Suppressor macrophage (primary cell): ENCODE data around the gene SCLT1.

ENCODE experiments used
- DNase-seq, 4 experiments: peaks; one replicate each; pipeline ENCODE4 v3.0.0-alpha.2; 2020 to 2022

The SCLT1 gene

GRCh38 chr4:128955751-128956150 is 137.6 kb downstream of the SCLT1 start:
- no peak for DNase-seq

DNA sequence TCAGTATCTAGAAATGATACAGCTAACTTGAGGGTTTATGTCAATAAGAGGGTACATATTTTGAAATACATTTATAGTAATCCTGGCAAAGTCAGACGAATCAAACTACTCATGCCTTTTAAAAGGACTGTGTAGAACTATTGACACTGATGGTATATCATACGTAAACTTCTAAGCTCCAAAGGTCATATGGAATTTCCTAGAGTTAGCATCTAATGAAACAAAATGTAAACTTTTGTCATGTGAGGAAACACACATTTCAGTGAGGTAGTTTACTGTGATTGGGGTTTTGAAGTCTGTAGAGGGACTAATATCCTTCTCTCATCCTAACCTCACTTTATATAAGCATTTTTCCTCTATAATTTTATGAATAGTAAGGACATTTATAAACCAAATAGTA is 138.4 kb downstream of the SCLT1 start:
- no peak for DNase-seq

GRCh38 chr4:128951316-128951715 is 142.0 kb downstream of the SCLT1 start:
- no peak for DNase-seq

GRCh38 chr4:128950796-128951195 is 142.5 kb downstream of the SCLT1 start:
- DNase-seq = no peak

- no peak for DNase-seq
Observed at GRCh38 chr4:128946916-128947315, 146.4 kb downstream of the SCLT1 start.

DNA sequence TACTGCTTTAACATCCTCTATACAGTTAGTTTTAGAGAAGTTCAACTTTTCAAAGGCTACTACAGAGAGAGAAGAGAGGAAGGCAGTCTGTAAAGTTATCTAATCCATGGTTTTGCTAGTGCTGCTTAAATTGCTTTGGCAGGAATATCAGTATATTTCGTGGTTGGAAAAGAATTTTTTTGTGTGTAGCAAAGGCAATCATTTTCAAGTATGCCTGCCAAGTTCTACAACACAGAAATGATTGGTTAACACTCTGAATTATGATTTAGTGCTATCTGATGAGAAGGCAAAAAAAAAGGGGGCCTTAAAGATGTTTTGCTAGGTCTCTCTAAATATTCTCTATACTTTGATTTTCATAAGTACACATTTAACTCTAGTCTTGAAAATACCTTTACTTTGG is 150.7 kb downstream of the SCLT1 start:
- no peak for DNase-seq

DNA sequence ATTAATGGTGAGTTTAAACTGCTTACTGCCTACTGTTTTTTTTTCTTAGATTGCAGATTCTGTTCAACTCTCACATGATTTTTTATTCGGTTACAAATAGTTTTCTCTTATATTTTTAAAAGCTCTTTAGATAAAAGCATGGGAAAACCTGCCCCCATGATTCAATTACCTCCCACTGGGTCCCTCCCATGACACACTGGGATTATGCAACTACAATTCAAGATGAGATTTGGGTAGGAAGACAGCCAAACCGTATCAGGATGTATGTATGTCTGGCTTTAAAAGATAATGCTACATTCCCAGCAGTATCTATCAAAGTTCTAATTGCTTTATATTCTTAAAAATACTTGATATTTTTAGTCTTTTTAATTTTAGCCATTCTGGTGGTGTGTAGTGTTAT is 152.4 kb downstream of the SCLT1 start:
- no peak for DNase-seq

- DNase-seq = peak; percentile 17 to 60 (median 41)
Observed at GRCh38 chr4:128930051-128930450, 163.3 kb downstream of the SCLT1 start.

GRCh38 chr4:128924951-128925350 is 168.4 kb downstream of the SCLT1 start:
- peak in 2 of 4 experiments; percentile 2 to 6 for DNase-seq

GRCh38 chr4:128921954-128922353 is 171.4 kb downstream of the SCLT1 start:
- DNase-seq = no peak

GRCh38 chr4:128917781-128918180 is 175.6 kb downstream of the SCLT1 start:
- peak in 3 of 4 experiments; percentile 9 to 42 (median 15) for DNase-seq

DNA sequence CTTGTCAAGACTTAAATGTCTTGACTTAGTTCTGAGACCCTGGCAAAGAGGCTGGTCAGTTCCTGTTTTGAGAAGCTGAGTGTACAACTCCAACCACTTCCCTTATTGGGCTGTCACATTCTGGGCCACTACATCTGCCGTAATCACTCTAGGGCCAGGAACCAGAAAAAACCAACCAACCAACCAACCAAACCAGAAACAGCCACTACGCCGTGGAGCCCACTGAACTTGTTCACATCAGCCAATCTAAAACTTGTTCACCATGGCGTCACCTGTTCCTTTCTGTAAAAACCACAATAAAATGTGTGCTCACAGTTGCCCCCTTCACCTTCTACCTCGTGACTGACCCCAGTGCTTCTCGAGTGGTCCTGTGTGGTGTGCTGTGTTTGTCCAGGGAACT is 176.5 kb downstream of the SCLT1 start:
- peak; percentile 84 to 93 (median 87) for DNase-seq

DNA sequence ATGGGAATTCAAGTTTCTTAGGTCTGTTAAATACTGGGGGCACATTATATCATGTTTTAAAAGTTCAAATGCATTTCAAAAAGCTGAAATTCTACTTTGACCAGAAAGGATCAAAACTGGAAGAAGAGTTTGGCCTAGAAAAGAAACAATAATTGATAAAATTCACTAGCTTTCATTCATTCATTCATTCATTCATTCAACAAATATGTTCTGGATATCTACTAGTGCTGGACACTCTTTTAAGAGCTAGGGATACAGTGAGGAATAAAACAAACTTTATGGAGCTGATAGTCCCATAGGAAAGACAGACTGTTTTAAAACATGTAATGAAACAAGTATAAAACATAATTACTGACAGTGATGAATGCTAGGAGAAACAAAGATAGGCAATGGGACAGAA is 177.8 kb downstream of the SCLT1 start:
- DNase-seq = no peak

DNA sequence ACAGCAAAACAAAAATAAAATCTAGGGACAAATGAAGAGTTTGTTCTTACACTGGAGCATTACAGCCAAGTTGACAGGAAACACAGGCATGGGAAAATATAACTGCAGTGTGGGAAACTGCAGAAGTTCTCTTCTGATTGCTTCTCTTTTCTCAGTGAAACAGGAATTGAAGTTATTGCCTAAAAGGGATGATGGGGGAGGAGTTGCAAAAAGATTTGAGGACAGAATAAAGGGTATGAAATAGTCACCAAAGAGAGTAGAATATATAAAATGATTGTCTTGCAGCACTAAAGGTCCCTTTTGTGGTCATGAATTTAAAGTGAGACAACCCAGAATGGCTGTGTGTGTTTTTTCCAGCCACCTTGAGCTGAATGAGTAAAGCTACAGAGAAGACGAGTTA is 180.1 kb downstream of the SCLT1 start:
- peak; percentile 62 to 90 (median 76) for DNase-seq

GRCh38 chr4:128908735-128909134 is 184.6 kb downstream of the SCLT1 start:
- DNase-seq = peak; percentile 3 to 62 (median 26)

- DNase-seq = no peak
Observed at GRCh38 chr4:128907981-128908380, 185.4 kb downstream of the SCLT1 start.

DNA sequence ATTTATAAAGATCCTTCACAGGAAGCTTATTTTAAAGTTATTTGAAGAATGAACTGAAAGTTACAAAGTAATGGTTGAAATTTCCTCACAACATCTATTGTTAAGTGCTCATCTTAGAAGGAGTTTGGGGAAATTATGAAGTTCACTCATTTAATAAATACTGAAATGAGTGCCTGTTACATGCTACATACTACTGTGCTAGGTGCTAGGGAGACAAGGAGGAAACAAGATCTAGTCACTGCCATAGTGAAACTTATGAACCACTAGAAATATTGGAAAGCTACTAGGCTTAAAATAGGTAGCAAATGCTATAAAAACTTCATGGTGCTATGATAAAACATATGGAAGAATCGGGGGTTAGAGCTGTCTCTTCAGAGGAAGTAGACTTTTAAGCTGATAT is 186.8 kb downstream of the SCLT1 start:
- no peak for DNase-seq

- no peak for DNase-seq
Observed at GRCh38 chr4:128904821-128905220, 188.5 kb downstream of the SCLT1 start.

- peak in 1 of 4 experiments; percentile 12 for DNase-seq
Observed at GRCh38 chr4:128880662-128881061, 212.7 kb downstream of the SCLT1 start.

GRCh38 chr4:128879971-128880370 is 213.4 kb downstream of the SCLT1 start:
- DNase-seq = no peak

GRCh38 chr4:128879283-128879682 is 214.1 kb downstream of the SCLT1 start:
- no peak for DNase-seq

GRCh38 chr4:128877934-128878333 is 215.4 kb downstream of the SCLT1 start:
- no peak for DNase-seq

GRCh38 chr4:128876200-128876599 is 217.1 kb downstream of the SCLT1 start:
- DNase-seq = no peak

DNA sequence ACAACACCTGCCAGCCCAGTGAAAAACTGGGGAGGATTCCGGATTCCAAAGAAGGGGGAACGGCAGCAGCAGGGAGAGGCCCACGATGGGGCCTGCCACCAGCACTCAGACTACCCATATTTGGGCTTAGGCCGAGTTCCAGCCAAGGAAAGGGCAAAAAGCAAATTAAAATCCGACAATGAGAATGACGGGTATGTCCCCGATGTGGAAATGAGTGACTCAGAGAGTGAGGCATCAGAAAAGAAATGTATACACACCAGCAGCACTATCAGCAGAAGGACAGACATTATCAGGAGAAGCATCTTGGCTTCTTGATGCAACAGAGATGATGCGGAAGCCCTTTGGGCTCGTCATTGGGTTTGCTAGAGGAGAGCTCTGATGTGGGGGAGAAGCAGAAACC is 221.4 kb downstream of the SCLT1 start:
- no peak for DNase-seq

DNA sequence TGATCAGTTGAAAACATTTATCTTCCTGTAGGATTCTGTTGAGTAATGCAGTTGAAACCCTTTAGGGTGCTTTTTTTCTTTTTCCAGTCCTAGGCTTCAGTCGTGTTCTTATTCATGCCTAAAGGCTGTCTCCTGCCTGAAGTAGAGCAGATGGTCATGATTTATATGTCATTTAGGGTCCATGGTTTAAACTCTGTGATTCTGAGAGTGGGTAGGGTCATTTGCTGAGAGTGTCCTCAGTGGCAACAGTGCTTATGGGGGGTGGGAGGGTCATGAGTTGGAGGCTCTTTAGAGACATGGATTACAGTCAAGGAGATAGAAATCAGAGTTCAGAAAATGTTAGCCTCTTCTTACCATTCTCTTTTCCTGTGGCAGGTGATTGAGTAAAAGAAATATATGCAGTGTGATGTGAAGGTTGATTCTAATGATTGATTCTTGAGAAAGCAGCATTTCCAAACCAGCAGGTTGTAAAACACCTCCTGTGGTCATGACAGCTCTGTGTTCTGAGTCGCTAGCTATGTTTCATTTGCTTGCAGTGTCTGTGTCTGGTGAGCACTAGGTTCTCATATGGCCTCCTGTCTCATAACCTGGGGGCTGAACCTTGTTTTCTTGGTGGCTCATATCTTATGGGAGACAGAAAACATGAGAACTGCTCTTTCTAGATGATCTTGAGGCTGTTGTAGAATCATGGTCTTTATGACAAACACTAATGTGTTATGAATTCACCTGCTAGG is 223.4 kb downstream of the SCLT1 start:
- DNase-seq = no peak
